HG02610 (cell line): ENCODE measurements around the gene CDCA7.
"Not testable (repeated sequence)": the region's sequence is repeated elsewhere in the genome, so short reads cannot be mapped to it uniquely, and the experiment has no call there.

Experiments used
- ATAC-seq: cut with Tn5 transposase; IDR thresholded peaks from one replicate; pipeline ENCODE4 v1.9.1; 2021; ENCODE audit warnings: mild to moderate bottlenecking, moderate library complexity; ENCODE audit not compliant: unreplicated experiment

CDCA7 gene

DNA sequence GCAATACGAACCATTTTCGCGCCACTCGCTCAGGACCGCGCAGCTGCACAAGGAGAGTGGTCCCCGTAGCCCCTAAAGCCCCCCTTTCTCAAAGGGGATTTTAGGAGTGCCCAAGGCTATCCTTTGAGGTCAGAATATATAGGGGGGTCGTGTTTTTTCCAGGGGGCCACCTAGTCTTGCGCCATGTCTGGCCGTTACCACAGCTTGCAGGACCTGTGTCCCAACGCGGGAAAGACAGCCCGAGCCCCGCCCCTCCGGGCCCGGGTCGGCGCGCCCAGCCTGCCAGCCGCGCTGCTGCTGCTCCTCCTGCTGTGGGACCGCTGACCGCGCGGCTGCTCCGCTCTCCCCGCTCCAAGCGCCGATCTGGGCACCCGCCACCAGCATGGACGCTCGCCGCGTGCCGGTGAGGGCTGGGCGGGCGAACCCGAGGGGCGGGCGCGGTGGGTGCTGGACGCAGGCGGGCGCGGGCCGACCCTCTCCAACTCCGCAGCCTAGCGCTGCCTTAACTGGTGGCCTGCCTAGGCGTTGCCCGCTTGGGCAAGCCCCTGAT, at the start of gene CDCA7:
TSS of gene CDCA7 (plus strand) at position 291 of the 550 bp plus-strand sequence. CDS start at position 383, 92 bp downstream.
- ATAC-seq, result peak; percentile 63

DNA sequence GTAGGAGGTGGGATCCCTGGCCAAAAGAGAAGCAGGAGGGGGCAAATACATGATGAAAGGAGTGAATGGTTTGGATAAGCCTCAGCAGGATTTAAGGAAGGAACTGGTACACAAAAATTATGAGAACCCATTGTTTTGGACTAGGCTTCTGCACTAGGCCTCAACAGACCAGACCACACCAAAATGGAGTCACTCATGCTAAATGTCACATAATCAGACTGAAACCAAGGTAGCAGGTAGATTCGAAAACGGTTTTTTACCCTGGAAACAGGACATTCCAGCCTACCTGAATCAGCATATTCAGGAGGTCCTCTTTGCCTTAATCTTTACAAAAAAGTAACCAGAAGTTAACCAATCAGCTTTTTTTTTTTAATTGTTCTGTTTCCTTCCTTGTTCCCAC, 49.4 kb upstream of the CDCA7 start:
- ATAC-seq, result no peak

DNA sequence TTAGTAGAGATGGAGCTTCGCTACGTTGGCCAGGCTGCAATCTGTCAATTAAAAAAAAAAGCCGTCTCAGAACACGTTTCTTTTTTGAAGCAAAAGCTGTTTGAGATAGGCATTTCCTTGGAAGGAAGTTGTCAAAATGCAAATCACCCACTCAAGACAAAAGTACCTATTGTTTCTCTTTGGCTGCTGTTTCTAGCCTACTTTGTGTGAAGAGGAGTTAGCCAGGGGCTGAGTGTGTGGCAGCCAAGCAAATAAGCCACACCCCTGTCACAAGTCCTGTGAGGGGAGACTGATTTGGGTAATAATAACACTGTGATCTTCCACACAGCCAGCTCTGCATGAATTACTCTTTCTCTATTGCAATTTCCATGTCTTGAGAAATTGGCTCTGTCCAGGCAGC, 47.4 kb upstream of the CDCA7 start:
- ATAC-seq, result peak; percentile 82

DNA sequence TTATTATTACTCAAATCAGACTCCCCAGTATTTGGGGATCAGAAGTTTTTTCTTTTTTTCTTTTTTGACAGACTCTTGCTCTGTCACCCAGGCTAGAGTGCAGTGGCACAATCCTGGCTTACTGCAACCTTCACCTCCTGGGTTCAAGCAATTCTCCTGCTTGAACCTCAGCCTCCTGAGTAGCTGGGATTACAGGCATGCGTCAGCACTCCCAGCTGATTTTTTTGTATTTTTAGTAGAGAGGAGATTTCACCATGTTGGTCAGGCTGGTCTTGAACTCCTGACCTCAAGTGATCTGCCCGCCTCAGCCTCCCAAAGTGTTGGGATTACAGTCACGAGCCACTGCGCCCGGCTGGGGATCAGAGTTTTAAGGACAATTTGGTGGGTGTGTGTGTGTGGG, 45.3 kb upstream of the CDCA7 start:
- not testable (repeated sequence) for ATAC-seq

DNA sequence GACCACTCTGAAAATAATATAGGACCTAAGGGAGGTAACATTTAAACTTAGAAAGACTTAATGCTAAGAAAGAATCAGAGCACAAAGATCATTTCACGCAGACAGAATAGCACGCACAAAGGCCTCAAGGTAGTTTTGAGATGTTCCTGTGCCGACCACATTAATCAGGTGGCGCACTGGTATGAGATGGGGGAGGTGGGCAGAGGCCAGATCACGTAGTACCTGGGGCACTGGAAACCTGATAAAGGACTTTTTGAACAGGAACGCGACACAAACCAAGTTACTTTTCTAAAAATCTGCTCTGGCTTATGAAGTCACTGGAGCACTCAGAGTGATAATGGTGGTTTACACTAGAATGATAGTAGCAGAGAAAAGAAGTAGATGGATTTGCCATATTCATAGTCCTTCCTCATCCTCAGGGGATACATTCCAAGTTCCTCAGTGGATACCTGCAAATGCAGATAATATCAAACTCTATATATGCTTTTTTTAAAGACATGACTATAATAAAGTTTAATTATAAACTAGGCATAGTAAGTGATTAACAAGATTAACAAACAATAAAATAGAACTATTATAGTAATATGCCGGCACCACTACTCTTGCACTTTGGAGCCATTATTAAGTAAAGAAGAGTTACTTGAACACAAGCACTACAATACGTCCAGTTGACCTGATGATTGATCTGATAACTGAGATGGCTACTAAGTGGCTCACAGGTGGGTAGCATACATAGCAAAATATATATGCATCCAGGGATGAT, 42.6 kb upstream of the CDCA7 start:
- no peak for ATAC-seq

DNA sequence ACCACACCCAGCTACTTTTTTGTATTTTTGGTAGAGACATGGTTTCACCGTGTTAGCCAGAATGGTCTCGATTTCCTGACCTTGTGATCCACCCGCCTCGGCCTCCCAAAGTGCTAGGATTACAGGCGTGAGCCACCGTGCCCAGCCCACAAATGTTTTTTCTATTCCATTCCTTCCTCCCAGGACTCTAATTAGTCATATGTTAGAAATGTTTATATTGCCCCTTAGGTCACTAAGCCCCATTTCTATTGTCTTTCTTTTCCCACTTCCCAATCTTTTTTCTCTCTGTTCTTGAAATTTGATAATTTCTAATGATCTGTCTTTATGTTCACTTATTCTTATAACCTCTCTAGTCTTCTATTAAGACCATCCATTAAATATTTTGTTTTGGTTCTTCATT, 31.3 kb upstream of the CDCA7 start:
- ATAC-seq, result no peak

DNA sequence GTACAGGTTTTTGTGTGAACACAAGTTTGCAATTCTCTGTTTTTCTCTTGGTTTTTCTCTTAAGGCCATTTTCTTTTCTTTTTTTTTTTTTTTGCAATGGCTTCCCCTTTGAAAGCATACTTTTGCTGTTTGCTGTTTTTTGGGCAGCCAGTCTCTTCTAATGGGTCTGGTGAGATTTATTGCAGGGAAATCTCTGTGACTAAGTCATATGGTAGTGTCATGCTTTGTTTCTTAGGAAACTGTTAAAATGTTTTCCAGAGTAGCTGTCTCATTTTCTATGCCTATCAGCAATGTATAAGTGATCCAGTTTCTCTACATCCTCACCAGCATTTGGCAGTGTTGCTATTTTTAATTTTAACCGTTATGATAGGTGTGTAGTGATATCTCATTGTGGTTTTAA, 27.9 kb upstream of the CDCA7 start:
- no peak for ATAC-seq

DNA sequence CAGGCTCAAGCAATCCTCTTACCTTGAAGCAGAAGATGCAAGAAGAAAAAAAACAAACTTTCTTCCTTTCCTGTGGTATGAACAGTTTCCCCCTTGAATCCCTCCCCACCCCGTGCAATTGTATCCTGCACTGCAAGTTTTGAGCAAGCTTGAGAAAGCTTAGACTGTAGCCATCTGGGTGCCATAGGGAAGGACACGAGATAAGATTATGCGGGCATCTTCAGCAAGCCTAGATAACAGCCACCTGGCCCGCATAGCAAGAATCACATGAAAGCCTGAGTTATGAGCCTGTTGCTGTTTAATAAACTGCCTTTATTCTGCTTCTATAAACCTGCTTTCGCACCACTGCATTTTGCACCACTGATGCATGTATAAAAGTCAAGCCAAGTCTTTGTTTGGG, 27.3 kb upstream of the CDCA7 start:
- no peak for ATAC-seq

DNA sequence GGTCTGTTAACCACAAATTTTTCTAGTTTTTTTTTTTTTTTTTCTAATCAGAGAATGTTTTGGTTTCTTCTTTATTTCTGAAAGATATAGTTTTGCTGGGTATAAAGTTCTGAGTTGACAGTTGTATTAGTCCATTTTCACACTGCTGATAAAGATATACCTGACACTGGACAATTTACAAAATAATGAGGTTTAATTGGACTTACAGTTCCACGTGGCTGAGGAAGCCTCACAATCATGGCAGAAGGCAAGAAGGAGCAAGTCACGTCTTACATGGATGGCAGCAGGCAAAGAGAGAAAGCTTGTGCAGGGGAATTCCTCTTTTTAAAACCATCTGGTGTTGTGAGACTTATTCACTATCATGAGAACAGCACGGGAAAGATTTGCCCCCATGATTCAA, 21.7 kb upstream of the CDCA7 start:
- not testable (repeated sequence) for ATAC-seq

DNA sequence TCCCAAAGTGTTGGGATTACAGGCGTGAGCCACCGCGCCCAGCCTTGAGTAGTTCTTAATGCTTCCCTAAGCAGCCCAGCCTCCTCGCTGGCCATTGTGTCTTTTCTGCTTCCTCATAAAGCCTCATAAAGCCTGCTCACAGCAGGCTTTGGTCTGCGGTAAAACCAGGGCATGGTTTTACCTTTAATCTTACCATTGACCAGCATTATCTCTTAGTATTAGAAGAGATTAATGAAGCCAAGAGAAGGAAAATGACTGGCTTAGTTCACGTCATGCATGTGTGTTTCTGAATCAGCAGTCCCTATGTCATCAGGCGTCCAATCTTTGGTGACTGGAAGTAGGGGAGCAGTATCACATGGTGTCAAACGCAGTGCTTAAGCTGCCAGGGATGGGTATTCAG, 14.9 kb upstream of the CDCA7 start:
- ATAC-seq, result no peak

DNA sequence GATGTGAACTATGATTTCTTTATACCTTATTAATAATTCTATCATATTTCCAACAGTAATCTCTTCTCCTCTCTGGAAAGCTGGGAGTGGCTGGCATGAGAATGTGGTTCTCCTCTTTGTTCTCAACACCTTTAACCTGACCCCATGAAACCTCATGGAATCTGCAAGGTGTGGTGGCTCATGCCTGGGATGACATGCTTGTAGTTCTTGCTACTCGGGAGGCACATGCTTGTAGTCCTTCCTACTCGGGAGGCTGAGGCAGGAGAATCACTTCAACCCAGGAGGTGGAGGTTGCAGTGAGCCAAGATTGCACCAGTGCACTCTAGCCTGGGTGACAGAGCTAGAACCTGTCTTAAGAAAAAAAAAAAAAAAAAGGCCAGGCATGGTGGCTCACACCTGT, 10.8 kb upstream of the CDCA7 start:
- no peak for ATAC-seq

DNA sequence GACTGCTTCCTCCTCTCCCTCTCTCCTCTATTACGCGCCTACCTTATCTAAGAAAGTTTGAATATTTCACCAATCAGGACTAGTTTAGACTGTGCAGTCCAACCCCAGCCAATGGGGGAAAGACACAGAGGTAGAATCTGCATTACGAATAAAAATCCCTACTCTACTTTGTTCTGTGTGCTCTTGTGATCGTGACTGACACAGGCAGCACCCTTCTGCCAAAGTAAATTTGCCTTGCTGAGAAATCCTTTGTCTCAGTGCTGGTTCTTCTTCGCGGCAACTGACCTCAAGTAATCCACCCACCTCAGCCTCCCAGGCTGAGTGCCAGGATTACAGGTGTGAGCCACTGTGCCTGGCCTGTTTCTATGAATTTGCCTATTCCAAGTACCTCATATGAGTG, 8.6 kb upstream of the CDCA7 start:
- no peak for ATAC-seq

DNA sequence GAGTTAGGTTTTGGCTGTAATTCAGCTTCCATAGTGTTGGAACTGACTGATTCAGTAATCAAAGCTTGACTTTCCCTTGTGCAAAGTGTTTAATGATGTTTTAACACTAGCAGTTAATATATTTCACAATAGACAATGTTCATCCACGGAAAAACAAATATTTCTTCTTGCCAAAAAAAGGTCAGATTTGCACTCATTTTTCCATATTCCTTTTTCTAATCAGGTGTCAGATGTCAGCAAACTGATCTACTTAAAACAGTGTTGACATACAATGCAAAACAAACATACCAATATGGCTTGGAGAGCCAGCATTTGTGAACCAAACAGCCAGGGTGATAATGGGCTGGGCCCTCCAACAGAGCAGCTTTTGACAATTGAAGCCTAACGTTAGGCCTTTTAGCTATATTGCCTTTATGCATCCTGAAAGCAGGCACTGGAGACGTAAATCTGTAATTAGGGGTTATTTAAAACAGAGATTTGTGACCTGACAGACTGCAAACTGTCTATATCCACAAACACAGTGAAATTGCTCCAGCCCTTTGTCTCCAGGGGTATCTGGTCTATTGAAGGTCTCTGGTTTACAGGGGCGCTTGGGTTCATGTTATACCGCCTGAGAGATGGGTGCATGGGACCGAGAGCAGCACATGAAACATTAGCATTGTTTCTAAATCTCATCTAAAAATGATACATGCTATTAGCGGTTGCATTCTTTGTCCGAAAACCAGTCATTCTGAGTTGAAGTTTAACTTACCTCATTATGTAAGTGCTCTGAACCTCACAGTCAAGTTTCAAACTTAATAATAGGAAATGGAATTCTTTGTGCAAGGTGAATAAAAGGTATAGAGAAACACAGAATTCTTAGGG, 7.1 kb upstream of the CDCA7 start:
- no peak for ATAC-seq

DNA sequence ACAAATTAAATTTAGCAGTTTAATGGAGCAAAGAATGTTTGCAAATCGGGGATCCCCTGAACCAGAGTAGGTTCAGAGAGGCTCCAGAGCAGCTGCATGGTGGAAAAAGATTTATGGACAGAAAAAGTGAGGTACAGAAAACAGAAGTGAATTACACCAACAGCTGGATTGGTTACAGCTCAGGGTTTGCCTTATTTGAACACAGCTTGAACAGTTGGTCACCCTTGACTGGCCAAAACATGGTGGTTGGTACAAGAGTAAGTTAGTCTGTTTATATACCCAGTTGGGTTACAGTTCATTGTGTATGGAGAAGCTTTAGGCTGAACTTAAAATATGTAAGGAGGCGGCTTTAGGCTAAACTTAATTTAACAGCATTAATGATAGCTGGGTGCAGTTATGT, 5.4 kb upstream of the CDCA7 start:
- ATAC-seq, result no peak

DNA sequence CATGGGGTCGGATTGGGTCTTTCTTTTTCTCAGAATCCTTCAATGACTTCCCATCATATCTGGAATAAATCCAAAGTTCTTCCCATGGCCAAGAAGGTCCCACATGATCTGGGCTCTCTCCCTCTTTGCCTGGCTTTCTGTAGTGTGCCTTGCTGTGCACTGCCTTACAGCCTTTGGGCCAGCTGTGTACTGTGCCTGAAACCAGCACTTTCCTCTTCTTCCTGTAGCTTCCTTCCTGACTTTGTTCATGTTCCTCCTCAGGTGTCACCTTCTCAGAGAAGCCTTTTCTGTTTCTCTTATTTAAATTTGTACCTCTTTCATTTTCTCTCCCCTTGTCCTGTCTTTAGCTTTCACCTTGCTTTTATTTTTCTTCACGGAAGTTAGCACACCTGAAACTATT, 4.3 kb upstream of the CDCA7 start:
- ATAC-seq, result no peak

DNA sequence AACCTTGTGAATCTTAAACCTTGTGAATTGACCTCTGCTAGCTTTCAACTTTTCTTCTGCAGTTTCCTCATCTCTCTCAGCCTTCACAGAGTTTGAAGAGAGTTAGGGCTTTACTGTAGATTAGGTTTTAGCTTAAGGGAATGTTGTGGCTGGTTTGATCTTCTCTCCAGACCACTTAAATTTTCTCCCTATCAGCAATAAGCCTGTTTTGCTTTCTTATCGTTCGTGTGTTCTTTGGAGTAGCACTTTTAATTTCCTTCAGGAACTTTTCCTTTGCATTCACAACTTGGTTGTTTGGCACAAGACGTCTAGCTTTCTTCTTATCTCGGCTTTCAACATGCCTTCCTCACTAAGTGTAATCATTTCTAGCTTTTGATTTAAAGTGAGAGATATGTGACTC, 2.8 kb upstream of the CDCA7 start:
- no peak for ATAC-seq

DNA sequence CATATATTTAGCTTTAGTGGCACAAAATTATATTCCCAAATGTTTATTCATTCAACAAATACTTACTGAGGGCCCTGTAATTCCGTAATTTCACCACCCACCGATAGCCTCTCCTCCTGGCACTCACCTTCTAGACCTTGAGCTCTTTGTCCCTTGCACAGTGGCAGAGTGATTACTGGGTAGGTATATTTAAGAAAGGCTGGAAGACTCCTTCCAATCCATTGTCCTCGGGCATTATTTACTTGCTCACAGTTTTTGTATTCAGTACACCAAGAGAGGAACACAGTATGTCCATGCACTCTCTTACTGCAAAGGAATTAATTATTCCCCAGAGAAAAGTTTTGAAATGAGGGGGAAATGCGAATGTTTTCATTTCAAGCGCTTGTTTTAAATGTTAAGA, 1.1 kb upstream of the CDCA7 start:
- ATAC-seq, result no peak

DNA sequence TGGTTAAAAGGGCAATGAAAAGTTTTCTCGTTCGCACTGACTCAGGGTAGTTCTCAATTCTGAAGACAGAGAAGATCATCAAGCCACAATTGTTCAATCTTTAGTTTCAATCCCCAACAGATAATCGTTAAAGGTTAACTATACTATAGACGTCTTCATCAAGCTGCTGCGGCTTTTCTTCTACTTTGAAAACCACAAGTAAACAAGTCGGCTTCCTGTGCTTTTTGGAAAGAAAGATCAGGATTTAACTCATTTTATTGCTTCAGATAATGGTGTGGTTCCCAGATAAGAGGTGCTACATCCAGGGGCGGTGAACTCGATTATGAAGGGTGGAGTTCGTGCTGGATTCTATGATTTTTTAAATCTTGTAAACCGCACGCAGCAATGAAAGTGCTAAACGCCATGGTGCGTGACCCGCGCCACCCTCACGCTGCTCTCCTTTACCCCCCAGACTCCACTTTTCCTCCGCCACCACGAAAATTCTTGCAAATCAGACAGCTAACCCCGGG, 545 bp upstream of the CDCA7 start:
- peak; percentile 22 for ATAC-seq

DNA sequence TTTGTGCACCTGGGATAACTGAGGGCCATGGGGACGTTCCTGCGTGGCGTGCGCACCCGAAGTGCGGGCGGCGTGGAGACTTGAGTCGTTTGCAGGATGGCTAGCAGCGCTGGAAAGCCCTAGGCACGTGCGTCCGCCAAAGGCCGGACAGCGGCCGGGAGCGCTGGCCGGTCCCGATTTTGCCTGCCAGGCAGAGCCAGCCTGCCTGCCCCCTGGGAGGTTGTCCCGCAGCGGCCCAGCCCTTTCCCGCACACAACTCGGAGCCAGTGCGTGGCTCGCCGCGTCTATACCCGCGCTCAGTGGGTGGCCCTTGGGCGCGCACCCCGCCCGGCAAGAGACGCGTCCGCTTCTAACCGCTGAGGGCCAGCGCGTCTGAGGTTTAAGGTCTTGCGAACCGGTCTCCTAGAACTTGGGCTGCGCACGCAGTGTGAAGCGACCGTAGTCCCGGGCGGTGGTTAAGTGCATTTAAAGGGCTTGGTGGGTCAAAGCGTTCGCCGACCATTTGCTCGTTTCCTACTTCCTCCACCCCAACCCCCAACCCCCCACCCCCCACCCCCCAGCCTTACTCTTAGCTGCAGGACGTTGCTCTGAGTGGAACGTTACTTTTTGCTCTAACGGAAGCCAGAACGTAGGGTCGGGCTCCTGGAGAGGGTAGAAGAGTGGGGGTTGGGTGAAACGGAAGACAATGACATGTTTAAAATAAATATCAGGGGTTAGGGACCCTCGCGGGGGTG, 627 bp downstream of the CDCA7 start:
- peak; percentile 25 for ATAC-seq

DNA sequence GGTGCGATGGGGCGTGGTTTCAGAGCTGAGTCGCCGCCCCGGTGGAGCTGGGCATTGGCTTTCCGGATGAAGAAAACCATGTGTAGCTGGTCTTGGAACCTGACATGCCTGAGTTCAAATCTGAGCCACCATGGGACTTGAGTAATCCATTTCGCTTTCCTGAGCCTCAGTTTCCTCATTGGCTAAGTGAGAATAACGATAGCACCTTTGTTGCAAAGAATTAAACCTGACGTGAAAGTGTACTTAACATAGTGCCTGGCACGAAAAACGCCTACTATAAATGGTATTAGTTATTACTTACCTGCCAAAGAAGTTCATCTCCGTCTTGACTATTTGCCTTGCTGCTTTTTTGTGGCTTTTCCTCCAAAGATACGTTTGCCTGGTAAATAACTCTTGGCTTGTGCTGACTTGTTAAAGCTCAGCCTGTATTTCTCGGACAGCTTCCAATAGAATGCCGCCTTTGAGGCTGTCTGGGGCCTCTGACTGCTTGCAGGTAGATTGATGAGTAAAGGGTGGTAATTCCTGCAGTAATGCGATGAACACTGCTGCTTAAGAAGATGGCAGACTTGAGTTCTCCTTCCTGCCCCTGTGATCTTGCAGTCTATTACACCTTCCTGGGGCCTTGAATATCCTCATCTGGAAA, 1.3 kb downstream of the CDCA7 start:
- ATAC-seq, result no peak

DNA sequence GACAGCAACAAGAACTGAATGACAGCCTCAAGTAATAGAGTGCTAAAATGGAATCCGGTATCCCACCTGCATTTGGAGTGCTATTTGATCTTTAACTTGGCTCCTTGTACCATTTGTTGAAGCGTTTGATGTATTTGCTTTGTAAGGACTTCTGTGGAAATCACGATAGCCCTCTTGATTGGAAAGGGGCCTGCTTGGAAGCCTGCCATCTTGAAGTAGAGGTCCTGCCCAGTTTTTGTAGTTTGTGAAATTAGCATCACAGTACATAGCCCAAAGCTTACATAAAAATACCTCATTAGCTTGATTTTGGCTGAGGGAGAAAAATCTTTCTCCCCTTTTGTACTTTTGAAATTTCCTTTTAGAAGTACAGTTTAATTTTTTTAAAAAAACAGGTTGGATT, 2.7 kb downstream of the CDCA7 start:
- no peak for ATAC-seq
